NCI-H187 treated with DMSO at 0.1 percent for 48 hours (cell line): ENCODE measurements around the gene MACROD2.

ENCODE experiments used
- DNase-seq: peaks from one replicate; lab custom pipeline; 2025; lab: John Stamatoyannopoulos, UW

MACROD2 gene

DNA sequence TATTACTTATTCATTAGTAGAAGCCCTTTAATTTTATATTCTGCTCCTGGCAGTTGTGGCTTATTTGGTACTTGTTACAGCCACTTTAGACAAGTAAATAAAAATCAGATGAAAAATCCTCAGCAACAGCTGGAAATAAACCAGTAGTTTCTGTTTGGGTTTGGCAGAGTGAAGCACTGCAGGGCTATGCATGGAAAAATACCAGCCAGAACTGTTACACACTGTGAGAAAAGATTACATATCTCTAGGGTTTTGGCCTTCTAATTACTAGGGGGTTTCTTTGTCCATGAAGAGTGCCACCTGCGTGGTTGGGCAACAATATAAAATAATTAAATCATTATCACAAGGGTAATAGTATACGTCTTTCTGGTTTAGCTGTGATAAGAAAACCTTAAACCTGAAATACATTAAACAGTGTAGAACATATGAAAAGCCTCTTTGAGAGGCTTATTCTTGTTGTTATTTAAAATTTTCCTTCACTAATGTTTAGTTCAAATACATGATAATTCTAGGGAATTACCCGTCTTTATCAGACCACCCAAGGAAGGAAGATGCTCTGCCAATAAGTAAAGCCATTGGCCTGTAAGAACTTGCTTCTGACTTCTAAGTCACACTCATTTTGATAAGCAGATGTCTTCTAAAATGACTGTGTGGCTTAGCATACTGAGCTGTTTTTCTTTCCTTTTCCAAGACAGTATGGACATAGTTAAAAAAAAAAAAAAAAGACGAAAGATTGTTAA lies 662.1 kb downstream of the MACROD2 start:
- no peak for DNase-seq

DNA sequence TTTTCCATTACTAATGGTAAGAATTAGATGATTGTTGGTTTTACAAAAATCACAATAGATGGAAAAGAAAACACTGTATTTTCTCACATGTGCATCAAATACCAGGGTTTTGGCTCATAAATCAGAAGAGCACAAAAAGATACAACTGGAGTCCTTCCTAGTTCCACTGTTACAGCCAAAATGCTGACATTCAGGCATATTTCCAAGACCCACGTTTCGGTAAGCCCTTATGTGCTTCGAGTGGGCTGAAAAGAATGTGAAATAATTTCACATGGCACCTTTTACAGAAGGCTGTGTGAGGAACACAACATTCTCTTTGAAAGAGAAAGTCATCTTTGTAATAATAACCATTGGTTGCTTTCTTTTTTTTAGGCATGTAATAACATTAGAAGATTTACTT lies 668.8 kb downstream of the MACROD2 start:
- no peak for DNase-seq

DNA sequence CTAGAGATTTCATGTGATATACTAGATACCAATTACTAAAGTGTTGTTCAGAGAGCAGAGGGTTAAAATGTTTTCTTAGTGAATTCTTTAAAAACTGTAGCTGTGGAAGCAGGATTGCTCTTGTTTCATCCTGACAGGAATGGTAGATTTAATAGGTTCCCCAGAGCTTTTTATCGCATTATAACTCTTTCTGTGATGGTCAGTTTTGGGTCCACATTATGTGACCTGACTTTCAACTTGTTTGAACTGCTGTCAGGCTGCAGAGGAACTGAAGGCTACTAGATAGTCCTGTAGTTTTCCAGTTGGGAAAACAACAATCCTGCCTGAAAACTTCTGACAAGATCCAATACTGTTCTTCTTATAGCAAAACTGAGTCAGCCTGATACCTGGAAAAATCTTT lies 671.4 kb downstream of the MACROD2 start:
- no peak for DNase-seq

DNA sequence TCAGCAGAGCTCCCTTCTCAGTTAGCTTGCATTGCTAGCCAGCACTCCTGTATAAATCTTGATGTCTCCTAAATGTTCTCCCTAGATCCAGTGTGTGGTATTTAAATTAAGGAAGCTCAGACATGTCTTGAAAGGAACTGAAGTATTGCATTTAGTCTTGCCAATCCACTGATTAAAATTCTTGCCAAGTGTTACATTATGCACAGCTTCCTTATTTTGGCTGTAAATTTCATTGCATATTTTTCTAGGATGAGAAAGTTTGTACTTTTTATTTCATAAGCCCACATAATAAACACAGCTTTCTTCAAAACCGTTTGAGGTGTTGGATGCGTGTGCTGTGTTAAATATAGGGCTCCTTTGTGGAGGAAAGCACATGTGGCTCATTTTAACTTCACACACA lies 671.9 kb downstream of the MACROD2 start:
- DNase-seq: no peak

DNA sequence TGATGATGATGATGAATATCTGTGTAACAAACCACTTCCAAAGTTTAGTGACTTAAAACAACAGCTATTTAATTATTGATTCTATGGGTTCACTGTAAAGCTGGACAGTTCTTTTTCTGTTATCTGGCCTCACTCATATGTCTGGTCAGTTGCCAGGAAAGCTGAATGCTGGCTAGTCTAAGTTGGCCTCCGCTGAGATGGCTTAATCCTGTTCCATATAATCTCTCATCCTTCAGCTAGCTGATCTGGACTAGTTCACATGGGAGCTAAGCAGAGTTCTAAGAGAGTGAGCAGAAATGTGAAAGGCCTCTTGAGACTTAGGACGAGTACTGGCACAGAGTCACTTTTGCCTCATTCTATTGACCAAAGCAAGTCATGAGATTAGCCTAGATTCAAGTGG lies 676.8 kb downstream of the MACROD2 start:
- DNase-seq: no peak

DNA sequence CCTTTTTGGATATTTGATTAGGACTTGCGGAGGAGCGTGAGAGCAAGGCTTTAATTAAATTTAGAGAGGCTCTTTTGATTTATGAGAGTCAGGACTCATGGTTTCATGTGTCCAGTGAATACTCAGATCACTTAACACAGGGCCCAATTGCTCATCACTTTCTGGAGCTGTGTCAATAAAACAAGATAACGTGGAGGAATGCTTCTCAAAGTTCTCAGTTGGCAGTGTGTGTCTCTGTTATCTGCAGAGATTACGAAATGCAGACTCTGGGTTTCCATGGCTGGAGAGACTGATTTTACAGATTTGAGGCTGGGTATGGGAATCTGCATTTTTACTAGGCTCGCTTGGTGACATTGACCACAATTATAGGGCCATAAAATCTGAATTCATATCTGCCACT lies 677.8 kb downstream of the MACROD2 start:
- no peak for DNase-seq

DNA sequence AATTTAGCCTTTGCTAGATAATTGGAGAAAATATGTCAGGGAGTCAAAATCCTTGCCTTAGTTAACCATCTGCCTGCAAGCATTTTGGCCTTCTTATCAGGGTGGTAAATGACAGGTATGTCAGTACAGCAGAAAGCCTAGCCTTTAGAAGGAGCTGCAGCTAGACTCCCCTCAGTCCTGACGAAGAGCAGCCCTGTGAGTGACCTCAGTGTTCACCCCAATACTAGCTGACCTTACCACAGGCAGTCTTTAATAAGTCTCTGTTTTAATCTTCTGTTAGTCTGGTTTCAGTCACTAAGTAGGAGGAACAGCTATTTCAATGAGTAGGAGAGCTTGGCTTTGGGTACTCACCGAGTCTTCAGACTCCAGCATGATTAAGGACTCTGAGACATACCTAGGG lies 682.1 kb downstream of the MACROD2 start:
- no peak for DNase-seq

DNA sequence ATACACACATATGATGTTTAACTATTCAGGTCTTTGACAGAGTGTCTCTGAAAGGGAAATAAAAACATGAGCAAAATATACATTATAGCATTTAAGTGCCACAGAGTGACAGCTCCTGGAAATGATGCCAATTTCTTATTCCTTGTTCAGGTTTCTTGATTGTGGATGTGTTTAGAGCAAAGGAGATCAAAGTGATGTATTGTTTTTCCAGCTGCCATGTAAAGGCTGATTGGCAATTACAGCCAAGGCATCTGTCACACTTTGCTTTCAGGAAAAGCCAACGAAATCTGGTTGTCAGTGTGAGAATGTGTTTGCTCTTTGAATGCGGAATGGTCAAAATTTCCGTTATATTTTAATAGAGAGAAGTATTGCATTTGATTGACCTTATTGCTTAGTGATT lies 689.9 kb downstream of the MACROD2 start:
- no peak for DNase-seq

DNA sequence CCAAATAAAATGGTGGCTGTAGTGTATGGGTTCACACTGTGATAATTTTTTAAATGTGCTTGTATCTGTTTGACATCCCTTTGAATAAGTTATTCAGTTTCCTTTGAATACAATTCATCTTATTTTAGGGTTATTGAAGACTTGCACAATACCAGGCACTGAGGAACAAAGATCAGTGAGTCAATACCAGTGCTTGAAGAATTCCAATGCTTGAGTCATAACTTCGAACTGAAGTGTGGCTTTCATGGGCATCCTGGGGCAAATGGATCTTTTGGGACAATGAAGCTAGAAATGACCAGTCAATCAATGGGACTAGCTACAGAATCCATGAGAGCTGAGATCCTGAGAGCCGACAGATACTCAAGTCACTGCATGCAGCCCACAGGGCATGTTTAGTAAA lies 692.0 kb downstream of the MACROD2 start:
- DNase-seq: no peak

DNA sequence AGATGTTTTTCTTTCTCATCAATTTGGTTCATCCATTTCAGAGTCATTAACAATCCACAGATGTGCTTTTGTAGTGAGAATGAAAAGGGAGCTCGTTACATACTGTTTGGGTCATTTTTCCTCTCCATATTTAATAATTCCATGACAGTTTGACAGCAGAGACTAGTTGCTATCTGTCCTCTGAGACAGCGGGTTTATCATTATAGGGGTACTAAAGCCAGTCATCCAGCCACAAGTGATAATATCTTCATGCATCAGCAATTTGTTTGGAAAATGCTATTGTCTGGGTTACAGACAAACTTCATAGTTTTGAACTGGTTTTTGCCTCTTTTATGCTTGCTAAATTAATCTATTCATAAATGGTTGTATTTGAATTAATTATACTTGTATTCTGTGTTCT lies 692.7 kb downstream of the MACROD2 start:
- DNase-seq: no peak

DNA sequence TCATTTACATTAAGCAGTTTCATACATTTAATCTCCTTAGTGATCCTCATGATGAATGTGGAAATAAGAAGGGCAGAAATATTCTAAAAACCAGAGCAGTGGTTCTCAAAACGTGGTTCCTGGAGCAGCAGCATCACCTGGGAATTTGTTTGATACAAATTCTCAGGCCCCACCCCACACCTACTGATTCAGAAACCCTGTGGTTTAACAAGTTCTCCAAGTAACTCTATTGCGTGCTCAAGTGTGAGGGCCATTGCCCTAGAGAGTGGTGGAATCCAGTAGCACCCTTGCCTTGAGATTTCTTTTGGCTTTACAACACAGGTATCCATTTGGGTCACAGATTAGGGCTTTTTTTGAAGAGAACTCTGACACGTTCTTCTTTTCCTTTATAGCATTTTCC lies 696.7 kb downstream of the MACROD2 start:
- no peak for DNase-seq

DNA sequence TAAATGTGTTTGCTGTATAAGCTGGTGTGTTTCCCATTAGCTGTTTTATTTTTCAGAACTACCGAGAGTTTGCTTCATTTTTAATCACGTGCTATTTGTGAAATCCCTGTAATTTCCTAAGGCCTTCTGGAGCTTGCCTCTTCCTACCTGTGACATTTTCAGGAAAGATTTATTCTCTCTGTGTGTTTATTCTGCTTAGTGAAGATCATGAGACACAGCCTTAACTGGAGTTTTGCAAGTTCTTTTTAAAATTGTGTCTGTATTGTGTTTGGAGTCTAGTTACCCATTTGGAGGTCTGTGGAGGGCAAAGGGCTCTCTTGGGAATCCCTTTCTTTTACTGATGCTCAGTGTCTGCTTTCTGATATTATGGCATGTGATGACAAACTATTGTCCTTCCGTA lies 701.2 kb downstream of the MACROD2 start:
- DNase-seq: no peak

DNA sequence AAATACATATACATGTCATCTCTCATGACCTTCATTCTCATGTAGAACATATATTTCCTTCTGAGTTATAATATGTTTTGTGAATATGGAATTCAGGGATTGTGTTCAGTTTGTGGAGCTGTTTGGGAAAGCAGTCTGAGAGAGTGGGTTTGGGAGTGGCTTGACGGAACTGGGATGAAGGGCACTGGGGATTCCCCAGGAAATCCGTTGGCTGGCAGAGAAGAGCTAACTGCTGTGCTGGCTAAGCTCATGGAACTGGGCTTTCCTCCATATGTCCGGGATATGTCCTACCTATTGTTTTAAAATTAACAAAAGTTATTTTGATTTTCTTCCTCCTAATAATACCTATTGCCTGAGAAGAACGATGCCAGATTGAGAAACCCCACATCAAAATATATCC lies 701.6 kb downstream of the MACROD2 start:
- no peak for DNase-seq

DNA sequence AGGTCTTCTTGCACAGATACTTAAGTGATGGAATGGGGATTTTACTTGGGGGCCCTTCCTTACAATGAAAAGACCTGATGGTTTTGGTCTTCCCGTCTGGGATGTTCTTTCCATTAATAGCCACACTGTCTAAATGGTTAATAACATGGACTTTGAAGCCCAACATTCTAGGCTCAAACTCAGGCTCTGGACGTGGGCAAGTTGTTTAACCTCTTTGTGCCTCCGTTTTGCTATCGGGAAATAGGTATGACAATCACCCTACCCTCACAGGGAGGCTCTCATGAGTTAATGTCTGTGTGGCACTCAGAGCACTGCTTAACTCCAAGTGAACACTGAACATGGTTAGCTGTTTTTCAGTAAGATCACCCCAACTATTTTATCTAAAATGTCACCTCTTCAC lies 702.8 kb downstream of the MACROD2 start:
- DNase-seq: no peak

DNA sequence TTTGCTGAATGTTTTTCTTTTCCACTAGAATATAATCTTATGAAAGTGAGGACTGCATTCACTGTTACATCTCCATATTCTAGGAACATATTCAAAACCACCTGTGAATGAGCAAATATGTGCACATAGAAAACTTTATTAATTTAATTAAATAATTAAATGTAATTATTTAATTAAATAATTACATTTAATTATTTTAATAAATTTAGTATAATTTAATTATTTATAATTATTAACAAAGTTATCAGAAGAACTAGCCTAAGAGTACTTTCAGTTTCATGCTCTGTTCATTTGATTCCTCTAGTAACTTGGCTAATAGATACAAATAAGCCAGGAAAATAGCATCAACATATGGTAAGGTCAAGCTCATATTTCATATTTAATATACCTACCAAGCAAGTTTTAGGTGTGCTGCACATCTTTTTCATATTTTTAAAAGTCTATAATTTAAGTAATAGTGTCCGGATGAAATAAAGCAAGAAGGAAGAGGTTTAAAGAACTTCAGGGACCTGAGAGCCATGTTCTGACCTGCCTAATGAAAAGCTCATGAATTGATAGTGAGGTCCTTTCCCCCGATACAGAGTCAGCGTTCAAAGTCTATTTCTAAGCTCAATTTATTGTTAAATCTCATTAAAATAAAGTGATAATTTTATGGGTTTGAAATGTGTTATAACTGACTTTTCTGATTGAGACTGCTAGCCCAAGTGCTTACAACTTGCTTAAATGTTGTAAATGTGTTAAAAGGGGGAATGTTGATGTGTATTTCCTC lies 703.5 kb downstream of the MACROD2 start:
- DNase-seq: no peak

DNA sequence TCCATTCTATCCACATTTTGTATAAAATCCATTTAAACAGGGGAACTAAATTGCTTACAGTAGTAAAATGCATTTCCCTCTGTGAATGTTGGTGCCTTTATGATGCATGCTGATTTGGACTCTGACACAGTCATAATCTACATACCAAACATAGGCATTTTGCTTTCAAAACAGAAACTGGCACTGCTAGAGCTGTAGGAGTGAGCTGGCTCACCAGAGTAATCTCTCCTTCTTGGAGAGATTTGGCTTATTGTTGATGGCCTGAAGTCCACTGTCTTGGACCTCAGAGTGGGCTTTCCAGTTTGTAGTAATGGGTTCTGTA lies 705.3 kb downstream of the MACROD2 start:
- no peak for DNase-seq

DNA sequence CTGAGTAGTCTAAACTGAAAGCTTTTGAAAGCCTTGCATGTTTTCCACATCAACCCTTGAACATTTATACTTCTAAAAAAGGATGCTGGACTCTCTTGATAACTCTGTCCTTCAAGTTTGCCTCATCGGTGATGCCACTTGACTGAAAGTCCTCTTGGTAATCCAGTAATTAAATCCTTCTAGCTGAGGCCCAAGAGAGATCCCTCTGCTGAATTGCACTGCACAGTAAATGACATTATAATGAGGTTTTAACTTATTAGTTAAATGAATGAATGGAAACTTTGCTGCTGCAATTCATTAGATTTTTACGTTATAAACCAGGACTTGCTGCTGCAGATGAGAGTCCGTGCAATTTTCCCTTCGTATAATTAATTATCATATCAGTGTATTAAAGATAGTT lies 706.0 kb downstream of the MACROD2 start:
- DNase-seq: no peak

DNA sequence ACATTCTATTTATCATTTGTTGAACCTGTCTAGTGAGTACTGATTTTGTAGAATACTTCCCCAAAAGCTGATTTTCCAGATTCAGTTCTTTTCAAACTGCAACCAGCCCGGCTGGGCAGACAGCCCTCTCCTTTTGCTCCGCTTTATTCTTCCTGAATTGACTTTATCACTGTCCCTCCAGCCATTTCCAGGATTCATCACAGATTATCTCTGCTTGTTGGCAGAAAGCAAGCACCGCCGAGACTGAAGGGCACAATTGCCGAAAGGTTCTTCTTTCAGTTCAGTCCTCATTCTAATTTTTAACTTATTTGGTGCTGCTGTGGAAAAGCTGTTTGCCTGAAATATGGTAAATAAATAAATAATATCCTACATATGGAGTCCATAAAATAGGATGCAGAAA lies 711.2 kb downstream of the MACROD2 start:
- DNase-seq: no peak

DNA sequence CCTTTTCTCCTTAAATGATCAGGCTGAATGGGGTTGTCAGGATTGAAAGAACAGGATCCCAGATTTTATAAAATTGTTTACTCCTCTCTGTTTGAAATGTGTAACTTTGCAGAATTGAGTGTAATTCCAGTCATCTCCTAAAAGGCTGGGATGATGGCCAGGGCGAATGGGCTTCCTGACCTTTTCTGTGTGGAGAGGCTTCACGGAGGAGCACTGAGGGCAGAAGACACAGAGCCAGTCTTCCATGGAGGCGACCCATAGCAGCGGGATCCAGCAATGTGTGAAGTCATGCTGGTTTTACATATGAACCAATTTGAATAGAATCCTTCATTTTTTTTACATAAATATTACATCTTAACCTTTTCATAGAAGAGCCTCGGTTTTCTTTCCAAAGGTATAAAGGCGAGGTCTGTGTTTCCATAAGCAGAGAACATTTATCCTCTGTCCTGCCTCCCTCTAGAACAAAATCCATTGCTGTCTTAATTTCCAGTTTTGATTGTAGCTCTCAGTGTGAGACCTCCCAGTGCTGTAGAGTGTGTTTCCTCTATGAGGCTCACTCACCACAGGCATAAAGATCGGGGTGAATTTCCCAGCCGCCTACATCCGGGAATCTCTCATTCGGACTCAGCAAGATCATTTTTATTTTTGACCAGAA lies 711.8 kb downstream of the MACROD2 start:
- no peak for DNase-seq

DNA sequence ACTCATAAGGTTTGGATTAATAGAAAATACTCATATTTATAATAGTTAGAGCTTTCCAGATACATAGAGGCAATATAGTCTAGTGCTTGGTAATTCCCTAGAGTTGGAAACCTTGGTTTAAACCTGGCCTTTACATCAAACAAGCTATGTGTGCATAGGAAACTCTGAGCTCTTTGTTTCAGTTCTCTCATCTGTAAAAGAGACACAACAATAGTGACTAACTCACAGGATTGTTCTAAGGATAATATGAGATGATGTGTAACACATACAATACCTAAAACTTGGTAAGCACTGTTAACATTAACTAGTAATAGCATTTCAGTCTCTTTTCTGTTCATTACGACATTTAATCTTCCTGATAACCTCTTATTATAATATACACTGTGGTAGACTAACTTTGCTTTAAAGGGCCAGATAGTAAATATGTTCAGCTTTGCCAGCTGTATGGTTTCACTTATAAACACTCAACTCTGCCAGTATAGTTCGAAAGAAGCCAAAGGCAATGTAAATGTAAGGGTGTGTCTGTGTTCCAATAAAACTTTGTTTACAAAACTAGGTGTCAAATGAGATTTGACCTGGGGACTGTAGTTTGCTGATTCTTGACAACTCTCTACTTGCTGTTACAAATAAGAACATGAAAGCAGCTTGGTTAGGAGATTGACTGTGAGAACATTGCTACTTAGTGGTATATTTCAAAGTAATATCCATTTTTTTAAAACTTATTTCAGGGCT lies 712.7 kb downstream of the MACROD2 start:
- no peak for DNase-seq

DNA sequence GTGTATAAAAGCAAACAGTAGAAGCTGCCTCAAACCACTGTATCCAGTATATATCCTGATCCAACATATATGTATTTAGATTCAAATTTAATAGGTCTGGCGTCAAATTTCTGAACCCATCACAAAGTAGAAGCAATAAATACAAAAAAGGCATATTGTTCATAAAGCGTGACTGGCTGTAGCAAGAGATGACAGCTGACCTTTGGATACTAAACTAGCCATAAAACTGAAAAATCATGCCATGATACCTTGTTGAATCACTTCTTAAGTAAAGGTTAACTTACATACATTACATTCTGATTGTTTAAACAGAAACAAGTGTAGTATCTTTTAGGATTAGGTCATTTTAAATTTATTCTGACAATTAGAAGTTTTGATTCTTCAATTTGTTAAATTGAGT lies 714.1 kb downstream of the MACROD2 start:
- DNase-seq: no peak

DNA sequence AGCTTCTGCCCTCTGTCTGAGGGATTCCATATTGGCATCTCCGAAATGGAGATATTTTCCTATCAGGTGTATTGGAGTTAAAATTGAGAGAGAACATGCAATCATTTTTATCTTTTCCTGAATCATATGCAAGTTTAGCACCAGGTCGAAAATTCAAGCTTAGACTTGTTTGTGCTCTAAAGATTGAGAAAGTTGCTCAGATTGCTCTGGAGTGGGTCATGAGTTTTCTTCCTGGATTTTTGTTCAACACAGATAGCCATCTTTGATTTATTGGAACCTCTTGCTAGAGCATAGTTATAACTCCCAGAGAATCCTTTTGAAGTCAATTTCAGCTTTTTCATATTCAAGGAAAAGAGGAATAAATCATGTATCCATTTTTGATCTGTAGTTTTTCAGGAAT lies 715.6 kb downstream of the MACROD2 start:
- DNase-seq: no peak

DNA sequence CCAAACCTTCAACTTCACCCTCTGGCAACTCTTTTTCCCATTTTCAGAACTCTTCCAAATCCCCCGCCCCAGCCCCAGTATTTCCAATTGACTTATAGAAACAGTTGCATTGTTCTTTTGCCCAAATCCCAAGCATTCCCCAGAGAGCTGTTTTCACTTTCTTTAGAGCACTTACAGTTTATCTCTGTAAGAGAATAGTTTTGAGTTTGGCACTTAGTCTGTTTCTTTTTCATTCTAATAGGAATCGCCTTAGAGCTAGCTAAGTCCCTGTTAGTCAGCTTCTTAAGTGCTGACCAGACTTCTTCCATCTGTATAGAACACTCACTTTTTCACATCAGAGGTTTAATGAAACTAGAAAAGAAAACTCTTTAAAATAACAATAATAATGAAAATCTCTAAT lies 716.3 kb downstream of the MACROD2 start:
- no peak for DNase-seq
